Stimulated activated CD8-positive, alpha-beta memory T cell treated with anti-CD3 and anti-CD28 coated beads, Interleukin-7, amount 100 ng/mL, for 24 hours (primary cell): ENCODE data around the gene ANKLE1.

Experiments
- DNase-seq: peaks from one replicate; pipeline ENCODE4 v3.0.0-alpha.2; 2020; ENCODE audit warnings: low read depth

ANKLE1 gene

GRCh38 chr19:17306285-17306714 is 24.6 kb downstream of the ANKLE1 start:
- DNase-seq: no peak

- no peak for DNase-seq
Measured at GRCh38 chr19:17307876-17308377, 26.2 kb downstream of the ANKLE1 start.

- DNase-seq: peak; percentile 98
Measured at GRCh38 chr19:17309198-17309964, 27.7 kb downstream of the ANKLE1 start, which contains the start of gene DDA1. Gene DDA1, plus strand, starts transcription at chr19:17309563. Its CDS starts 92 bp downstream, at chr19:17309655.

- no peak for DNase-seq
Measured at GRCh38 chr19:17309965-17310461, 28.3 kb downstream of the ANKLE1 start.

- no peak for DNase-seq
Measured at GRCh38 chr19:17311455-17312188, 29.9 kb downstream of the ANKLE1 start.

- no peak for DNase-seq
Measured at GRCh38 chr19:17312189-17313113, 30.8 kb downstream of the ANKLE1 start.

- no peak for DNase-seq
Measured at GRCh38 chr19:17314007-17314593, 32.4 kb downstream of the ANKLE1 start.

- no peak for DNase-seq
Measured at GRCh38 chr19:17318966-17319365, 37.3 kb downstream of the ANKLE1 start.

- DNase-seq: no peak
Measured at GRCh38 chr19:17319473-17320238, 38.0 kb downstream of the ANKLE1 start.

- DNase-seq: no peak
Measured at GRCh38 chr19:17320435-17320834, 38.7 kb downstream of the ANKLE1 start.

GRCh38 chr19:17321655-17322489 is 40.2 kb downstream of the ANKLE1 start:
- DNase-seq: no peak

- DNase-seq: no peak
Measured at GRCh38 chr19:17322854-17323253, 41.2 kb downstream of the ANKLE1 start.

GRCh38 chr19:17323300-17323963 is 41.7 kb downstream of the ANKLE1 start:
- DNase-seq: no peak

- DNase-seq: no peak
Measured at GRCh38 chr19:17323964-17324332, 42.2 kb downstream of the ANKLE1 start.

GRCh38 chr19:17324357-17325114 is 42.8 kb downstream of the ANKLE1 start:
- DNase-seq: no peak

GRCh38 chr19:17325133-17325532 is 43.4 kb downstream of the ANKLE1 start:
- DNase-seq: no peak

- no peak for DNase-seq
Measured at GRCh38 chr19:17325881-17326594, 44.3 kb downstream of the ANKLE1 start.

GRCh38 chr19:17326595-17326966 is 44.9 kb downstream of the ANKLE1 start:
- no peak for DNase-seq
